NCI-H2107 treated with DMSO at 0.1 percent for 48 hours (cell line): ENCODE data around the gene DNAJC1.

Experiments
- DNase-seq: peaks from one replicate; lab custom pipeline; 2025; ENCODE audit not compliant: unreplicated experiment; lab: John Stamatoyannopoulos, UW

The DNAJC1 gene

GRCh38 chr10:21771219-21771618, 232.3 kb downstream of the DNAJC1 start:
- DNase-seq = no peak

DNA sequence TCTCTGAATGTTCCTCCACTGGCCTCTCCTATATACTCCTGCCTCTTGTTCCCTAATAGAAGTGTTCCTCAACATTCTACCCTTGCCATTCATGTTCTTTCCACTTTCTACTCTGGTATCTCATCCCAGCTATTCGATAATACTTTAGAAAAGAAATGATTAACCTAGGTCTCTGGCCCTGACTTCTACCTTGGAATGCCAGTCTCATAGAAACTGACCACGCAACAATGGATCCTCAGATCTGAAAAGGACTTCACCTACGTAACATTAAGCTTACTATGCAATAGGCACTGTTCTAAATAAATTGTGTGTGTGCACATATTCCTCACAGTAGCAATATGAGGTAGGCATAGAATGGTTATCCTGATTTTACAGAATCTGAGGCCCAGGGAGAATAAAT, 234.5 kb downstream of the DNAJC1 start:
- no peak for DNase-seq

GRCh38 chr10:21764466-21765189, 238.9 kb downstream of the DNAJC1 start:
- DNase-seq = no peak

GRCh38 chr10:21760332-21760731, 243.2 kb downstream of the DNAJC1 start:
- DNase-seq = no peak

- DNase-seq = no peak
Measured at GRCh38 chr10:21759232-21759631, 244.3 kb downstream of the DNAJC1 start.

- DNase-seq = no peak
Measured at GRCh38 chr10:21758696-21759095, 244.8 kb downstream of the DNAJC1 start.

GRCh38 chr10:21758239-21758638, 245.3 kb downstream of the DNAJC1 start:
- DNase-seq = no peak

DNA sequence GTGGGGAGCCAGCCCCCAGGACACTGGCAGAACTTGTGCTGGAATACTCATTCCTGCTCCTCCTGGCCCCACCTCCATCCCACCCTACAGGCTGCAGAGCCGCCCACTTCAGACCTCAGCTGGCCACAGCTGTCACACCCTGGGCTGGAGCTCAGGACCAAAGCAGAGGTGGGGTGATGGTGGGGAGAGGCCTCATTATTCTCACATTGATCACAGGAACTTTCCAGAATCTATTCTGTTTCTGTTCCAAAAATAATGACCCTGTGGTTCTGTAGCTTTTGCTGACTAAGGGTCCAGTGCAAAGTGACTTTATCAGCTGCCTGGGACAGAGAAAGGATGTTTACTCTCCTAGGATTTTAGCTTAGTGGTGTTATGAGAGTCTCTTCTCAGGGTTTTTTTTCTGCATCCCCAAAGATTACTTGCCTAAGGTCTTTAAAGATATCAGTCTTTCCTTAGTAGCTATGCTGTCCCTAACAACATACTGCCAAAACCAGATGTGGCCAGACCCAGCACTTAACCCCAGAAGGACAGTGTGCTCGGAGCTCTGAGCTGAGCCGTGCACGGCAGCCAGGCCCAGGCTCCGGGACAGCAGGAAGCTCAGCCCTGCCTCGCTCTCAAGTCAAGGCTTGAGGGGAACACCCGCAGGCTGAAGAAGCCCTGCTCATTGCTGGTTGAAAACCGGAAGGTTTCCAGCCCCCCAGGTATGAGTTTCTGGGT, 246.2 kb downstream of the DNAJC1 start:
- no peak for DNase-seq

DNA sequence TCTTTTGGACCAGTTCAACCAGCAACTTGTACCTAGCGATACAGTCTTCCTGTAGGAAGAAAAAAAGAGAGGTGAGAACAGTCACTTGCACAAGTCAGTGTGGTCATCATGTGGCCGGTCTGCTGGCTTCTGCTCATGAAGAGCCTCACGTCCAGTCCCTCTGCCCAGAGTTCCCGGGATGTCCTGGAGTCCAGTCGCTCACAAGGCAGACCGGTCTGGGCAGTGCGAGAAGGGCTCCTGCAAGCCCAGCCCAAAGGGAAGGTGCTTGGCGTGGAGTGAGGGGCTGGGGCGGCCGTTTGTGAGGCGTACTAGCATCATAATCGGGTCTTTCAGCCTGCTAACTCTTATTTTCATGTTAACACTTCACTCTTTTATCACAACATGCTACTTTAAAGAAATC, 246.8 kb downstream of the DNAJC1 start:
- no peak for DNase-seq

DNA sequence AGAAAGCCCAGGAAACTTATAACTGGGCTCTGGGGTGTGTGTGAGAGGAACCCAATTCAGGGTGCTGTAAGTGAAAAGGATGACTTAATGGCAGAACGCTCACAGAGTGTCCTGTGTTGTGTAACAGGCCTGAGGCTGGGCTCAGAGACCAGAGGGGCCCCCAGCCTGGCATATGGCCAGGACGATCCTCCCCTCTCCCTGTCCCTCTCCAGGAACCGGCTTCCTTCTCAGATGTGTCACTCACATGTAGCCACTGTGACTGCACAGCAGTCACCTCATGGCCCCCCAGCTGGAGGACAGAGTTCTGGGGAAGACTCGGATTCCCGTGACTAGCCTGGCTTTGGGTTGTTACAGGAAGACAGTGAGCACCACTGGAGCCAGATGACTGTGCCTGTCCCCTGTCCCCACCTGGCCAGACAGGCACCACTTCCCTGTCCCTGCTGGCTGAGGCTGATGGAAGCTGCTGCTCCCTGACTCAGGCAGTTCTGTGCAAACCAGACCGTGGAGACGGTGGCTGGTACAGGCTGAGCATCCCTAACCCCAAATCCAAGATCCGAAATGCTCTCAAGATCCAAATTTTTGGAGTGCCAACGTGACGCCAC, 249.0 kb downstream of the DNAJC1 start:
- no peak for DNase-seq

DNA sequence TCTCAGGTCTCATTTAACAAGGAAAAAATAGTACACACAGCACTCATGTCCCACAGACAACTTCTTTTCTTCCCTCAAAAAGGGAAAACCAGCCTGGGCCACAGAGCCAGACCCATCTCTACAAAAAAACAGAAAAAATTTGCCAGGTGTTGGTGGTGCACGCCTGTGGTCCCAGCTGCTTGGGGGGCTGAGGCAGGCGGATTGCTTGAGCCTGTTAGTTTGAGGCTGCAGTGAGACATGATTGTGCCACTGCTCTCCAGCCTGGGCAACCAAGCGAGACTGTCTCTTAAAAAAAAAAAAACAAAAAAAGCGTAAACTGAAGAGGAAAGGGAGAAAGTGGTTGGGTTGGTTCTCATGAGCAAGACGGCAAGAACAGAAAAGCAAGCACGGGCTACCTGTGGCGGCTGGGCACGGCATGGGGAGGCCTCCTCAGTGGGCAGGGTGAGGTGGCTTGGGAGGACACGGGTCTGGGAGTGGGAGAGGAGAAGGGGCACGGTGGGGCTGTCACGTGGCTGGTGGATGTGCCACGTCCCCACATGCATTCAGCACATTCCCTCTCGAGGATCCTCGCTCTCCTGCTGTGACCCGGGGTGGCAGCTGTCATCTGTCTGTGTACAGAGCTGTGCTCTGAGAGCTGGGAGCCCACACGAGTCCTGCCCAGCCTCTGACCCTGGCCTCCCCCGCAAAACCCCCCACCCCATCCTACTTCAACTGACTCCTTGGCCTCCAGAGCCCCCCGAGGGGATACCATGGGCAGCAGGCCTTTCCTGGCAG, 249.8 kb downstream of the DNAJC1 start:
- DNase-seq = no peak

- no peak for DNase-seq
Measured at GRCh38 chr10:21751341-21752310, 251.9 kb downstream of the DNAJC1 start.

GRCh38 chr10:21750424-21750823, 253.1 kb downstream of the DNAJC1 start:
- no peak for DNase-seq

- no peak for DNase-seq
Measured at GRCh38 chr10:21749788-21750187, 253.7 kb downstream of the DNAJC1 start.

DNA sequence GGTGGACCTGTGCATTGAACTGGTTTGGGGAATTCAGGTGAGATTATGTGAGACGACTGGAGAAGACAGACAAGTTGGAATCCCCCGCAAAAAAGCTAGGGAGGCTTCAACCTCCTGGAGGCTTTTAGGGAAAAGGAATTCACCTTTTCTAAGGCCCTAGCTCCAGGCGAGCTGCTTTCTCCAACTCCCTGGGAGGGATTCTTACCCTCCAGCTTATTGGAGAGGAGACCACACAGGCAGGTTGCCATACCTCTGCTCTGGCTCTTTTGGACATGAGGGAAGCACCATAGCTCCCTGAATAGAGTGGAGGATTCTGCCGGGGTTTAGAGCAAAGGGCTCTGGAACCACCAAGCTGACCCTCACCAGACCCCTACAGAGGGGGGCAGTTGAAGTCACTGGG, 255.7 kb downstream of the DNAJC1 start:
- DNase-seq = no peak

- DNase-seq = no peak
Measured at GRCh38 chr10:21746118-21746517, 257.4 kb downstream of the DNAJC1 start.

GRCh38 chr10:21744223-21744622, 259.3 kb downstream of the DNAJC1 start:
- no peak for DNase-seq

GRCh38 chr10:21742740-21743412, 260.7 kb downstream of the DNAJC1 start:
- DNase-seq = no peak

DNA sequence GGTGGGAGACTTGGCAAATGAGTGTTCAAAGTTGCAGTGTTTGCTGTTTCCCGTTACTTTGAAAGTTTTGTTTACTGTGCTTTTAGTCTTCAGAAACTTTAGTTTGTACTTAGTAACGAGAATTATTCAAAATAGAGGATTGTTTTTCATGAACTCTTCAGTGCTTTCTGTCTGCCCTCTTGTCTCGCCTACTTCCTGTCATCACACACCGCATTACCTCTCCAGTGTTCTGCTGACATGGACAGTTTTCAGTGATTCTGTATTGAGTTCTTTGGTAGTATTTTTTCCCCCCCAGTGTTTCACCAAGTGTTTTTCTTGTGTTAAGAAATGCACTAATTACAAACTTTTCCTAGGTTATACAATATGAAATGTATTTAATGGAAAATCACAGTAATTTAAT, 262.5 kb downstream of the DNAJC1 start:
- DNase-seq = no peak

GRCh38 chr10:21737106-21737505, 266.4 kb downstream of the DNAJC1 start:
- DNase-seq = no peak
